Stimulated activated CD4-positive, alpha-beta T cell treated with anti-CD3 and anti-CD28 coated beads, Interleukin-1b, Interleukin-23, amount 100 ng/mL, for 1 hour (primary cell): Measurements from ENCODE around the gene ANKS1A.
A peak's percentile ranks its signal among the peaks of the same experiment; 100 is the strongest.
"Not testable (repeated sequence)": the region's sequence is repeated elsewhere in the genome, so short reads cannot be mapped to it uniquely, and the experiment has no call there.

ENCODE experiments used
- DNase-seq, 2 donors: peaks; one replicate each; pipeline ENCODE4 v3.0.0-alpha.2; 2020; ENCODE audit warnings: low read depth in 2 of 2

ANKS1A gene

DNA sequence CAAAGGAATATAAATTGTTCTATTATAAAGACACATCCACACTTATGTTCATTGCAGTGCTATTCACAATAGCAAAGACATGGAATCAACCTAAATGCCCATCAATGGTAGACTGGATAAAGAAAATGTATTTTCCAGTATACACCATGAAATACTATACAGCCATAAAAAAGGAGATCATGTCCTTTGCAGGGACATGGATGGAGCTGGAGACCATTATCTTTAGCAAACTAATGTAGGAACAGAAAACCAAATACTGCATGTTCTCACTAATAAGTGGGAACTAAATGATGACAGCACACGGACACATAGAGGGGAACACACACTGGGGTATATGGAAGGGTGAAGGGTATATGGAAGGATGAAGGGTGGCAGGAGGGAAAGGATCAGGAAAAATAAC is 5.0 kb upstream of the ANKS1A start:
- DNase-seq = not testable (repeated sequence)

DNA sequence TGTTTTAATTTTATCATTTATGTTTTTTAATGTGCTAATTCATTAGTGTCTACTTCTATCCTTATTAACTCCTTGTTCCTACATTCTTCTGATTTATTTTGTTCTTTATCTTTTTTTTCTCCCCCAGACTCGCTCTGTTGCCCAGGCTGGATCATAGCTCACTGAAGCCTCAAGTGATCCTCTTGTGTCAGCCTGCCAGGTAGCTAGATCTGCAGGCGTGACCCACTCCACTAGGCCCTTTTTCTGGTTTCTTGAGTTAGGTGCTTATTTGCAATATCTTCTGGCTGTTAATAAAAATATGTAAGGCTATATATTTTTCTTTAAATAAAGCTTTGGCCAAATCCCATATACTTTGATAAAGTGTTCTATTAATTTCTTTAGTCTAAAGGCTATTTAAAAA is 4.1 kb upstream of the ANKS1A start:
- DNase-seq = no peak

DNA sequence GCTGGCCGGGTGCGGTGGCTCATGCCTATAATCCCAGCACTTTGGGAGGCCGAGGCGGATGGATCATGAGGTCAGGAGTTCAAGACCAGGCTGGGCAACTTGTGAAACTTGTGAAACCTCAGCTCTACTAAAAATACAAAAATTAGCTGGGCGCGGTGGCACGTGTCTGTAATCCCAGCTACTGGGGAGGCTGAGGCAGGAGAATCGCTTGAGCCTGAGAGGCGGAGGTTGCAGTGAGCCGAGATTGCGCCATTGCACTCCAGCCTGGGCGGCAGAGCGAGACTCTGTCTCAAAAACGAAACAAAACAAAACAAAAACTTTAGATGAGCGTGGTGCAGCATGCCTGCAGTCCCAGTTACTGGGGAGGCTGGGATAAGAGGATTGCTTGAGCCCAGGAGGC is 3.2 kb upstream of the ANKS1A start:
- DNase-seq = not testable (repeated sequence)

DNA sequence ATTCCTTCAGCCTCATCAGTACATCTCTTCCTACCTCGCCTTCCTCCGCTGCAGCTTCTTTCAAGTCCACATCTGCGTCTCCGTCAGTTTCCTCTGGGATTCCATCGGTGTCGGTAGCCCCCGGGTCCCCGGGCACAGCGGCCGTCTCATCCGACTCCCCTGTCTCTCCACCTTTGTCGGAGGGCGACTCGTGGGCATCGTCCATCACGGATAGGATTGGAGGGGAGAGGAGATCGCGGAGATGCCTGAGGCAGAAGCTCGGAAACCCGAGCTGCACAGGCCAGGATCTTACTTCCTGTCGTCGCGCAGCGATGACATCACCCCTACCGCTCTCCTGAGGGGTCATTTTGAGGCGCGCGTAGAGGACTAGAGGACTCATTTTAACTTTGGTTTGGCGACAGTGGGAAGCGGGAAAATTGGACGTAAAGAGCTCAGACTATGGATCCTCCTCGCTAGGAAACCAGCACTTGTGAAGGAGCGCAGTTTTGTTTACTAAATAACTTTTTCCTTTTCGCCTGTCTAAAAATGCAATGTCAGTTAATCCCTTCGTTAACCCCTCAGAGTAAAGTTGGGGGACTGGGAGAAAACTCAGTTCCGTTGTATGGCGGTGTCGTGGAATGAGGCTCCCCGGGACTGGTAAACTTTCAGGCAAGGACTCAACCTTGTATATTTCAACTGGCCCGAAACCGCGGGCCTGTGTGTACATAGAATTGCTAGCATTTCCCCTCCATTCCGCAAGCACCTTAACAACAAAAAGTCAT is 1.1 kb upstream of the ANKS1A start, which contains the start of gene TAF11:
Gene TAF11, minus strand, starts transcription at position 290 of the 761 bp plus-strand sequence. Its CDS starts 85 bp downstream, at position 205.
- peak; percentile 66 to 76 for DNase-seq

DNA sequence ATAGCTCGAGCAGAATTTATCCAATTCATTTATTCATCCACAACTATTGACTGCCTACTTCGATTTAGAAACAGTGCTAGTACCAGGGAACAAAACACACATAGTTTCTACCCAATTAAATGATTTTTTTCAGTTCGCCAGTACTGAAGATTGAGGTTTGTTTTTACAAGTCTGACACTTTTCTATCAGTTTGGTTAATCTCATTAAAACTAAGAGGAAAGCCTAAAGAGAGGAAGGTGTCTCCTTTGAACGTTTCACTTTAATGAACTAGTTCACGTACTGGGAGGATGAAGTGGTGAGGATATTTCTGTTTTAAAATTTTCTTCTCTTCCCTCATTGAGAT is 570 bp upstream of the ANKS1A start:
- no peak for DNase-seq

DNA sequence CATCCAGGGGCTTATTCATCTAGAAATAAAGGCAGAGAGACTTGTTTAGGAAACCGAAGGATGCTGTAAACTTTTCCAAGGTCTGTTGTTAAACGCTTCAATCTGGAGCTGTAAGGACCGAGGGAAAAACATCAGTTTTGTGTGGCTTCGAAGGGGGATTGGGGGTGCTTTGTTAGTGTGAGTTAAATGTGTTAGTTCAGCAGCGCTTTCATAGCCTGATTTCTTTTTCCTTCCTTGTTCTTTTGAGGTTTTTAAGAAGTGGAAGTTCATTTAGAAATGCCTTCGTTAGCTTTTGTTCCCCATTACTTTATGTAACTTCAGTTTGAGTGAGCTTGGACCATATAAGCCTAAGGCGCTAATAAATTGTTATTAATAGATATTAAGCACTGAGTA is 1.5 kb downstream of the ANKS1A start:
- no peak for DNase-seq

DNA sequence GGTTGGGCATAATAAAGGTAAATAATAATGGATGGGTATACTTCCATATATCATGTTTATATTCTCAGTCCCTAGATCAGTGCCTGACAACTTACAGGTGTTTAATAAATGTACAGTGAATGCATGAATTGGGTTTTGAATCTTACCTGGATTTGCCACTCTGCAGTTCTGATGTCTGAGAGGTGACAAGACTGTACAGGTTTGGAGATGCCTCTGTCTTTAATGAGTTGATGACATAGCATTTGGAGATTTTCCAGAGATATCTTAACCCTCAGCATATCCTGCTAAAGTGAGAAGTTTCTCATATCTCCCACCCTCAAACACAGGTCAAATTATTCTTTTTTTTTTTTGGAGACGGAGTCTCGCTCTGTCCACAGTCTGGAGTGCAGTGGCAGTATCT is 2.2 kb downstream of the ANKS1A start:
- DNase-seq = no peak

DNA sequence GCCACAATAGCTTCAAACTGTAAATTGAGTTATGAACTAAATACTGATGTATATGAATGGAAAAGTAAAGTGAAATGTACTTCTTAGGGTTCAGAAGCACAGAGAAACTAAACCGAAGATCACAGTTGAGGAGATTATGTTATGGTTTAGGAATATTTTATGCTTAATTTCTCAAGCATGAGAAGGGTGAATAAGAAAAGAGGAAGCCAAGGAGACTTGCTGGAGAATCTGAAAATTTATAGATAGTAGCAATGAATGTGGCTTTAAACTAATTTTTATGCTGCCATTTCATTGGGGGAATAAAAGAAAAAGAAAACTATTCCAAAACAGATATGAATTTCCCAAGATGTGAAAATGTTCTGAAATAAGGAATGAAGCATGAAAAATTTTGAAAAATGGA is 5.6 kb downstream of the ANKS1A start:
- DNase-seq = no peak

DNA sequence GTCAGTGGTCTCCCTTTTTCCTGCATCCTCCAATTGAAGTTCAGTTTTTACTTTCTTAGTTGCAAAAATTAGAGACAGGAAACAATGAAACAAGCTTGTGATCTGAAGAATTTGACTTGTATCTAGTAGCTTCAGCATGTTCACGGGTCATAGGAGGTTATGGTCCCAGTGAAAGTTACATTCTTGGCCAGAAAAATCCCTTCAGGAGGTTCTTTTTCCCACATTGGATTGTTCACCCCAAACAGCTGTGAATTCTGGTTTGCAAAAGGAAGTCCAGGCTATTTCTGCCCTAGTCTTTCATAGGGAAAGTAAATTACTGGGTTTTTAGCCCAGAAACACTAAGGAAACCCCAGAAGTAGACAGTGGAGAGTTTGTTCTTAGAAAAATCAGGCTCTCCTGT is 8.1 kb downstream of the ANKS1A start:
- DNase-seq = no peak

DNA sequence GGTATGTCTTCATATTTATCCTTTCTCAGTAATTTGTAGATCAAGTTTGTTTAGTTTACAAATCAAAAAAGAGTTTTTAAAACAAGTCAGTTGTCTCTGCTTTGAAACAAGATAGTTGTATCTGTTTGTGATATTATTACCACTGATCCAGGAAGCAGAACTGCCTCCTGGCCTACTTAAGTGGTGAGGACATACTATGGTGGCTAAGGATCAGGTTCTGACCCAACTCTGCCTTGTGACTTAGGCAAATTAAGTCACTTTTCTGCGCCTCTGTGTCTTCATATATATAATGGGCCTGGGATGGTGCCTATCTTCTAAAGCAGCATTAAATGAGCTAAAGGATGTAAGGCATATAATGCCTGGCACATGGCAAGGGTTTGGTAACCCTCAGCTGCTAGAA is 8.7 kb downstream of the ANKS1A start:
- DNase-seq = no peak

DNA sequence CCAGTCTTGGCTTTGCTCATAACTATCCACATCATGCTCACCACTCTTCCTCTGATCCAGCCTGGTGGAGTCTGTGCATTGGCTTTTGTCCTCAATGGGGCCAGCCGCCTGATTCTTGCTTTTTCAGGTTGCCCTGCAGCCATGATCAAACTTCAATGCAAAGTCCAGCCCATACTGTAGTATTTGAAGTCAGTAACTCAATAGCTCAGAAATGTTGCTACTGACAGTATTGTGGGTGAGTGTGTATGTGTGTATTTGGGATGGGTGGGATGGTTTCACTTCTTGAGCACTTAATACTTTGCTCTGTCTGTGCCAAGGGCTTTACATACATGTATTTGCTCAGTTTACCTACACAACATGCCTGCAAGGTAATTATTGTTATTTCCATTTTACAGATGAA is 10.7 kb downstream of the ANKS1A start:
- DNase-seq = not testable (repeated sequence)

DNA sequence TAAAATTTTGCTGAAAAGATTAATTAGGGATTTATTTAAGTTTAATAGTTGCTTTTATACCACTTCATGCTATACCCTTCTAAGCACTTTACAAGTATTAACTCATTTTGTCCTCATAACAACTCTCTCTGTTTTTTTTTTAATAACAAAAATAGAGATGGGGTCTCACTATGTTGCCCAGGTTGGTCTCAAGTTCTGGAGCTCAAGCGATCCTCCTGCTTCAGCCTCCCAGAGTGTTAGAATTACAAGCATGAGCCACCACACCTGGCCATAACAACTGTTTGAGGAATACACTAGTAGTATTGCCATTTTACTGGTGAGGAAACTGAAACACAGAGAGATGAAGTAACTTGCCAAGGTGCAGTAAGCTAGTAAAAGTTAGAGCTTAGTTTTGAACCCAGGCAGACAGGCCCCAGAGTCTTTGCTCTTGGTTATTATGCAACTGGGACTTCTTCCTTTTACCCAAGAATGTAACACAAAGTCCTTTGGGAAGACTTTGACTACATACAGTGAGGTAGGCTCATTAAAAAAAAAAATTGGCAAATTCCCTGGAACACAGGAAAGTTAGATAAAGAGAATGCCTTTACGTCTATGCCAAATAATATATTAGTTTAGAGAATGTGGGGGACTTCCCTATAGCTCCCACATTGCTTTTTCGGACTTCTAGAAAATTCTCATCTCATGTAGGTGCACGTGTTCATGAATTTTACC is 11.4 kb downstream of the ANKS1A start:
- DNase-seq = no peak

DNA sequence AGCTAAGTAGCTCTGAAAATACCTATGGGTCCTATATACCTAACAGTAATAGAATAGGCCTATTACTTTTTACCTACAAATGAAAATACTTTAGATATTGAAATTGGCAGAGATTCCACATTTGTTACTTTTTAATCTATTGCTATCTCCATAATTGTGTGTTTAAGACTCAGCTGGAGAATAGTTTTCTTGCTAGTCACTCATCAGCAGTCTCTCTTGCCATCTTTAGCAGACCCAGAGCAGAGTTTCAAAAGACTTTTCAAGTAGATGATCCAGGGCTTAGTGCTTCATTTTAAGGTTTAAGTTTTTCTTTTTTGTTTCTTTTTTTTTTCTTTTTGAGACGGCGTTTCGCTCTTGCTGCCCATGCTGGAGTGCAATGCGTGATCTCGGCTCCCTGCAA is 12.9 kb downstream of the ANKS1A start:
- DNase-seq = no peak

DNA sequence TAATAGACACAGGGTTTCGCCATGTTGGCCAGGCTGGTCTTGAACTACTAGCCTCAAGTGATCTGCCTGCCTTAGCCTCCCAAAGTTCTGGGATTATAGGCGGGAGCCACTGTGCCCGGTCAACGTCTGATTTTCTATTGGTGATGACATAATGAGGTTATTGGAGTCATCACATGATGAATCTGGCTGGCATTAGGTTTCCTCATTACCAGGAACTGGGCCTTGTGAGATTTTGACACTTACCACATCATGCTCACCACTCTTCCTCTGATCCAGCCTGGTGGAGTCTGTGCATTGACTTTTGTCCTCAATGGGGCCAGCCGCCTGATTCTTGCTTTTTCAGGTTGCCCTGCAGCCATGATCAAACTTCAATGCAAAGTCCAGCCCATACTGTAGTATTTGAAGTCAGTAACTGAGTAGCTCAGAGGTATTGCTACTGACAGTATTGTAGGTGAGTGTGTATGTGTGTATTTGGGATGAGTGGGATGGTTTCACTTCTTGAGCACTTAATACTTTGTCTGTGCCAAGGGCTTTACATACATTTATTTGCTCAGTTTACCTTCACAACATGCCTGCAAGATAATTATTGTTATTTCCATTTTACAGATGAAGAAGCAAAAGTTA is 16.0 kb downstream of the ANKS1A start:
- no peak for DNase-seq

DNA sequence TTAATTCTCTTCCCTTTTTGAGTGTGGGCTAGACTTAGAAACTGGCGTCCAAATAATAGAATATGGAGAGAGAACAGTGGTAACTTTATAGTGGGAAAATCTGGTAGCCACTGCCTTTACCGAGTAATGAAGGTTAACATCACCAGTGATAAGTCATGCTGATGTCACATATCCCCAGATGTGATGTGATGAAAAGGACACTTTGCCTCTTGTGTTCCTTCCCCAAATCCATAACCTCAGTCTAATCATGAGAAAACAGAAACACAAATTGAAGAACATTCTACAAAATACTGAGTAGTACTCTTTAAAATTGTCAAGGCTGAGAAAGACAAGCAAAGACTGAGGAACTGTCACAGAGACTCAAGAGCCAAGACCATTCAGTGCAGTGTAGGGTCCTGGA is 17.8 kb downstream of the ANKS1A start:
- no peak for DNase-seq

DNA sequence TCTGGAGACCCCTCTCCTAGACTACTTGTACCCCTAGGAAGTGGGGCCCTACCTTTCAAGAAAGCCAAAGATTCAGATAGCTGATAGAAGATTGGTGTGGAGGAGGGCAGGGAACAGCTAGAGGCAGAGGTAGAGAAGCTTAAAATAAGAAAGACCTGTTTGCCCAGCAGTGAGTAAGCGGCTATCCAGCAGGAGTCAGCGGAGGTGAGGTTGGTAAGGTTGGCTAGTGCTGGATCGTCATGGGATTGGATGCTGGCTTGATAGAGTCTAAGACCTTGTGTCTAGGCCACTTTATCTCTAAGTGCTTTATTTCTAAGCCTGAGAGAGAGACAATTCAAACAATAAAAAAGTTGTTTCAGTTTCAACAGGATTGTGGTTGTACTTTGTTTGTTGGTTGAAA is 19.1 kb downstream of the ANKS1A start:
- no peak for DNase-seq

DNA sequence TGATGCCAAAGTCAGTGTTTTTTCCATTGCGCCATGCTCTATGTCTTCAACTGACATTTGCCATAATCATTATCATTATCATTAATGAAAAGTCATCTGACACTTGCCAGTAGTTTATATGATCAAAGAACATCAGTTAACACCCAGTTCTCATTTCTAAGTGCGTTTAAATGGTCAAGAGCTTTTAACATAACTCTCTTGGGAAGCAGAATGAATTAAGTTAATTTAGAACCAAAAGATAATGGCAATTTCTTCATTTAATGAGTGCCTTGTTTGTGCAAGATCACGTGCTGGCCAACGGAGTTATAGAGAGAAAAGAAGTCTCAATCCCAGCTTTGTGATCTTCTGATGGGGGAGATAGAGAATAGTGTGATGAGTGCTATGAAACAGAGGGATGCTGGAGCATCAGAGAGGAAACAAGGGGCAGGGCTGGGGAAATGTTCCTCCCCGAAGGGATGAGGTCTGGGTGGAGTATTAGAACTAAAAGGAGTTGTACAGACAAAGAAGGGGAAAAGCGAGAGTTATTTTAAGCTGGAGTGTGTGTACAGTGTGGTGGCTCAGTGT is 20.3 kb downstream of the ANKS1A start:
- DNase-seq = no peak

DNA sequence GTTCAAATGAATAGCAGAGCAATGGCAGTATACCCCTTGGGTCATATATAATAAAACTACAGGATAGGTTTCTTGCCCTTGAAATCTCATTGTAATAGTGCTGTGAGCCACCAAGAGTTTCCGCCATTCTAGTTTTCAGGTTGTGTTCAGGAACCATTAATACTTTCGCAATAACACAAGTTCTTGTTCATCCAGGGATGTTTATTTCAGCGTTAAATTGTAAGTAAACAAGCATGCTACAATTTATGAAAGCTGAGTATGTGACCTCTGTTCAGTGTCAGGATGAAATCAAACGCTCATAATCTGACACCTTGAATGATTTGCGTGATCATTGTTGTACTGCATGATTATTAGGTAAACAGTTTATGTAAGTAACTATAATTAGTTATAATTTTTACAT is 22.8 kb downstream of the ANKS1A start:
- DNase-seq = no peak

DNA sequence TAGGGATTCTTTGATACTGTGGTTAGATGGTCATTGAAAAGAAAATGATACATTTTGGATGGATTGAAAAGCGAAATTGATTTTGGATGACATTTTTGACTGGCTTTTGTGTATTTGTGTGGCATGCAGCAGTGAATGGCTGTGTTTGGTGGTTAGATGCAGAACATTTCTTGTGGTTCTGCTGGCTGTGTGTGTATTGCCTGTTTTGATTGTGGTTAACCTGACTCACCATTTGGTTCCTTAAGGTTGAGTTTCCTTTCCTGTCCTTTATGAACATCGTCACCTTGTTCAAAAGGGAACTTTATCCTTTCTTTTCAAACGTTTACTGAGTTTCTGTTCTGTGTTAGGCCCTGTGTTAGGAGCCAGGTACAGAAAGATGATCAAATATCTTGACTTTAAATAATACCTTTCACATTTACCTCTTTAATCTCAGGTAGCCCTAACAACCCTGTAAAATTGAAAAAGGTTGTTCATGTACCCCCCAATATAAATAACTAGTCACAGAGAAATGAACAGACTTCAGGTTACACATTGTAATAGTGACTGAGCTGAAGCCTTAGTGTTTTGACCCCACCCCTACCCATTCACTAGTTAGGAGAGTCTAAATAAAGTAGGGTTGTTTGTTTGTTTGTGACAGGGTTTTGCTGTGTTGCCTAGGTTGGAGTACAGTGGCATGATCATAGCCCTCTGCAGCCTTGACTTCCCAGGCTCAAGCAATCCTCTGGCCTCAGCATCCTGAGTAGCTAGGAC is 23.8 kb downstream of the ANKS1A start:
- DNase-seq = no peak

DNA sequence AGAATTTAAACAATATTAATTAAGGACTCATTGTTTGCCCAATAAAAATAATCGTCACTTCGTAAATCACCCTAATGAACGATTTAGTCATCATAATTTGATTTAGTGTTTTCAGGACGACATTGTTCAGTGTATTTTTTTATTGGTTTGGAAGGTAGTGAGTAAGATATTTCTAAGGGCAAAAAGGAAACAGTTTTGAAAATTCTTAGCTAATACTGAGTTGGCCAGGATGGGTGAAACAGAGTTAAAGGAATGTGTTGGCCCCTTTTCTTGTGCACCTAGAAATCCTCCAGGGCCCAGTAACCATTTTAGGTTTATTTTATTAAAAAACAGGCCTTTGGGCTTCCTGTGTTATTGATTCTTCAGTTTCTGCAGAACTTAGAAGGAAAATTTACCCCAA is 25.3 kb downstream of the ANKS1A start:
- DNase-seq = no peak

DNA sequence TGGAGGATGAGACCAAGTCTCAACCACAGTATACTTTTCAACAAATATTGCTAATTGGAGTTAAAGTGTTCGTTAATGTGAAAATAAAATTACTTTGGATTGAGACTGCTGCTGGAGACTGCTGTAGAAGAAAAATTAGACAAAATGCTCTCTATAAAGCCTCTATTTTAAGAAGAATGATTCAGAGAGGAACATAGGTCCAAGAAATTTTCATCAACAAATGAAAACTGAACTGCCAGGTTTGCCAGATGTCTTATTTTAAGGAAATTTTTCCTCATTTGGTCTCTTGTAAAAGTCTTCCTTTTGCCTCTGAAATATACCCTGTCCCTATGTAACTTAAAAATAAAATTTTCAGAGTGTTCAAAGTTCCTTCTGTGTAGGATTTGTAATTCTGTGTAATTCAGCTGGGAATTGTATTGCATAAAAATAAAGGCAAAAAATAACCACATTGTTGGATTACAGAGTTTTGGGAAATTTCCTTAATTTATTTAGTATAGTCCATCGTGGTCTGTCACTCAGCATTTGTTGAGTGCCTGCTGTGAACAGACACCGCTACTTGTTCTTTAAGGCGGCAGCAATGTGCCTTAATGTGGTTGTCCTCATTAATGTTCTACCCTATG is 27.4 kb downstream of the ANKS1A start:
- no peak for DNase-seq
